ENCODE results near the gene DNTTIP2.

GRCh38 chr1:93871366-93871765 lies 7.6 kb downstream of the DNTTIP2 start:
- no peak for TF ChIP-seq CTCF (IDR thresholded peaks at IDR 0.05)
- TF ChIP-seq POLR2A (IDR thresholded peaks at IDR 0.05) = no peak
- no peak for TF ChIP-seq EP300 (IDR thresholded peaks at IDR 0.05)
- no peak for TF ChIP-seq POLR2AphosphoS5 (IDR thresholded peaks at IDR 0.05)

Measured in suprapubic skin (tissue), 4 donors.